K562 (cell line): Measurements from ENCODE around the gene CD300A. TPM values are rescaled to one million over a fixed set of nuclear protein-coding genes. Genes with fewer than 3 reads are reported as not detected.

ENCODE experiments used
- ATAC-seq: fragments of 200-7000 bp; cut with Tn5 transposase; 3 replicates; pipeline ENCODE4 v1.9.1; 2020; ENCODE audit warnings: moderate library complexity
- BruUV-seq: library from RNA; stranded (reverse); fragments of 400-500 nt; replicated peaks from 2 replicates; lab custom pipeline; 2021; lab: Mats Ljungman, UMichigan
- CTCF ChIA-PET: fragments of 300-600 bp; formaldehyde crosslinking; extraction: SDS; loops from one replicate; lab custom pipeline; 2021; ENCODE audit warnings: low intra/inter-chr PET ratio; lab: Yijun Ruan, JAX
- POLR2A ChIA-PET: fragments of 300-600, 350-650 bp; sonication (Branson Sonifier 250); formaldehyde crosslinking; extraction: SDS; loops from one replicate; lab custom pipeline; 2021; ENCODE audit warnings: antibody characterized with exemption, inconsistent platforms; lab: Yijun Ruan, JAX
- DNase-seq, 4 experiments: peaks; one replicate each; pipeline versions ENCODE4 v3.0.0 to v3.0.0-alpha.2; 2011 to 2018; ENCODE audit warnings: low spot score in 3 of 4, mixed read lengths in 3 of 4; ENCODE audit errors: extremely low read depth in 1 of 4
- FAIRE-seq: peaks from 2 replicates; lab custom pipeline; 2011; peaks lifted over from hg19 to GRCh38; lab: Jason Lieb, UNC
- H2AFZ ChIP-seq: 2 replicates; pipeline ENCODE4 v1.6.0; 2011; ENCODE audit warnings: low read depth, low read length, control low read depth, inconsistent platforms
- H3K27ac ChIP-seq: fragments of 200-600 bp; 3 replicates; pipeline ENCODE4 v1.8.0; 2011; ENCODE audit warnings: low read depth, mild to moderate bottlenecking, control low read depth, inconsistent platforms, low read length, moderate library complexity, mixed read lengths; ENCODE audit errors: extremely low read depth
- H3K27me3 ChIP-seq, 2 experiments: fragments of 300-600 bp in 1 of 2; 2 replicates in 1 of 2; 3 replicates in 1 of 2; pipeline versions ENCODE4 v1.6.0 to v1.8.0; 2011; ENCODE audit warnings: inconsistent platforms in 2 of 2, low read length in 2 of 2, mild to moderate bottlenecking in 1 of 2, mixed read lengths in 1 of 2, moderate library complexity in 1 of 2; ENCODE audit not compliant: control insufficient read depth in 2 of 2, insufficient read depth in 2 of 2
- H3K36me3 ChIP-seq: fragments of 300-600 bp; 3 replicates; pipeline ENCODE4 v1.8.0; 2011; ENCODE audit warnings: mild to moderate bottlenecking, low read length, inconsistent platforms; ENCODE audit not compliant: control insufficient read depth, insufficient read depth
- H3K4me1 ChIP-seq, 2 experiments: fragments of 200-600 bp in 1 of 2; replicated peaks in 1 of 2; 2 replicates in 1 of 2; 3 replicates in 1 of 2; pipeline versions ENCODE4 v1.5.1 to v1.8.0; 2011; ENCODE audit warnings: inconsistent platforms in 2 of 2, low read length in 2 of 2, mild to moderate bottlenecking in 1 of 2, mixed read lengths in 1 of 2, moderate library complexity in 1 of 2; ENCODE audit not compliant: control insufficient read depth in 2 of 2, insufficient read depth in 2 of 2
- H3K4me2 ChIP-seq: 2 replicates; pipeline ENCODE4 v1.6.1; 2011; ENCODE audit warnings: low read length, control low read depth, inconsistent platforms, mixed read lengths; ENCODE audit not compliant: insufficient read depth
- H3K4me3 ChIP-seq: fragments of 200-600 bp; sonication (generic), shearing (Covaris generic); 2 replicates; pipeline ENCODE4 v1.5.1; 2016; ENCODE audit warnings: control low read depth, inconsistent platforms
- H3K79me2 ChIP-seq: fragments of 200-600 bp; 3 replicates; pipeline ENCODE4 v1.8.0; 2011; ENCODE audit warnings: low read length, inconsistent platforms; ENCODE audit not compliant: control insufficient read depth, insufficient read depth
- H3K9ac ChIP-seq, 2 experiments: 2 replicates each; pipeline versions ENCODE4 v1.6.0 to v1.6.1; 2011; ENCODE audit warnings: low read depth in 2 of 2, low read length in 2 of 2, control low read depth in 1 of 2, inconsistent platforms in 1 of 2, mild to moderate bottlenecking in 1 of 2, mixed read lengths in 1 of 2; ENCODE audit not compliant: insufficient read depth in 1 of 2
- H3K9me1 ChIP-seq: one replicate; pipeline ENCODE4 v1.6.0; 2011; ENCODE audit warnings: inconsistent platforms, mild to moderate bottlenecking, low read length, moderate library complexity; ENCODE audit not compliant: control insufficient read depth, insufficient read depth
- H3K9me3 ChIP-seq: replicated peaks from 2 replicates; pipeline ENCODE4 v1.5.1; 2011; ENCODE audit warnings: low read depth, low read length, inconsistent platforms; ENCODE audit not compliant: control insufficient read depth, insufficient read depth
- H4K20me1 ChIP-seq: replicated peaks from 2 replicates; pipeline ENCODE4 v1.6.1; 2011; ENCODE audit warnings: low read length, inconsistent platforms, mixed read lengths; ENCODE audit not compliant: control insufficient read depth, insufficient read depth
- BRD9 ChIP-seq: fragments of 450-650 bp; IDR thresholded peaks from 2 replicates; pipeline ENCODE4 v1.6.1; 2018; ENCODE audit warnings: low read depth; ENCODE audit not compliant: partially characterized antibody
- CBX1 ChIP-seq: sonication (generic); IDR thresholded peaks from 2 replicates; pipeline ENCODE4 v1.6.1; 2016; ENCODE audit warnings: antibody characterized with exemption, low read depth, mild to moderate bottlenecking
- E2F8 ChIP-seq: fragments of 450-650 bp; IDR thresholded peaks from 2 replicates; pipeline ENCODE4 v1.7.1; 2018; ENCODE audit warnings: mild to moderate bottlenecking, low read depth; ENCODE audit not compliant: partially characterized antibody
- HLTF ChIP-seq: fragments of 450-650 bp; IDR thresholded peaks from 2 replicates; pipeline ENCODE4 v1.6.1; 2016
- MAFF ChIP-seq: IDR thresholded peaks from 2 replicates; pipeline ENCODE4 v1.6.1; 2012; ENCODE audit warnings: low read length, improper control_type of control experiment
- MAFG ChIP-seq: fragments of 450-650 bp; conservative IDR thresholded peaks from 2 replicates; pipeline ENCODE4 v1.6.1; 2016; ENCODE audit warnings: missing genetic modification characterization, missing compliant biosample characterization
- MAFK ChIP-seq: IDR thresholded peaks from 2 replicates; pipeline ENCODE4 v1.6.1; 2011; ENCODE audit warnings: low read length, improper control_type of control experiment
- MXI1 ChIP-seq: IDR thresholded peaks from 2 replicates; pipeline ENCODE4 v1.6.1; 2011; ENCODE audit warnings: low read depth, mild to moderate bottlenecking, improper control_type of control experiment, low read length
- NCOA1 ChIP-seq: fragments of 450-650 bp; IDR thresholded peaks from 2 replicates; pipeline ENCODE4 v1.6.1; 2016; ENCODE audit warnings: low read depth
- RAD21 ChIP-seq, 2 experiments: fragments of 250-450 bp in 1 of 2; fragments of 450-650 bp in 1 of 2; sonication (Bioruptor Pico) in 1 of 2; formaldehyde crosslinking in 1 of 2; IDR thresholded peaks in 1 of 2; conservative IDR thresholded peaks in 1 of 2; 2 replicates each; pipeline versions ENCODE4 v1.4.0 to v1.8.0; 2020 to 2022; ENCODE audit warnings: mild to moderate bottlenecking in 2 of 2, moderate library complexity in 1 of 2
- RHOXF2B ChIP-seq: fragments of 250-450 bp; sonication (Bioruptor Pico); conservative IDR thresholded peaks from 2 replicates; pipeline ENCODE4 v1.5.1; 2021
- SIX5 ChIP-seq, 2 experiments: IDR thresholded peaks; 2 replicates each; pipeline ENCODE4 v1.6.1; 2011; ENCODE audit warnings: low read length in 2 of 2, borderline replicate concordance in 1 of 2, low read depth in 1 of 2, mild to moderate bottlenecking in 1 of 2, moderate library complexity in 1 of 2; ENCODE audit not compliant: insufficient read depth in 1 of 2
- SP2 ChIP-seq: IDR thresholded peaks from 2 replicates; pipeline ENCODE4 v1.6.1; 2011; ENCODE audit warnings: mild to moderate bottlenecking, low read depth, low read length, moderate library complexity; ENCODE audit not compliant: poor library complexity, severe bottlenecking; ENCODE audit errors: extremely low read depth
- TAF9B ChIP-seq: fragments of 450-650 bp; IDR thresholded peaks from 2 replicates; pipeline ENCODE4 v1.6.1; 2018; ENCODE audit warnings: mild to moderate bottlenecking; ENCODE audit not compliant: partially characterized antibody
- ZC3H11A ChIP-seq: IDR thresholded peaks from 2 replicates; pipeline ENCODE4 v1.6.1; 2012; ENCODE audit warnings: low read depth, low read length, improper control_type of control experiment
- ZFP91 ChIP-seq: sonication (generic); formaldehyde crosslinking; IDR thresholded peaks from 2 replicates; pipeline ENCODE4 v1.8.0; 2022; ENCODE audit warnings: mild to moderate bottlenecking, missing genetic modification reagents
- ZNF124 ChIP-seq: sonication (generic); formaldehyde crosslinking; IDR thresholded peaks from 2 replicates; pipeline ENCODE4 v1.8.1; 2022; ENCODE audit warnings: missing genetic modification reagents
- ZNF143 ChIP-seq: sonication (generic); formaldehyde crosslinking; IDR thresholded peaks from 2 replicates; pipeline ENCODE4 v1.9.0; 2022; ENCODE audit warnings: mild to moderate bottlenecking, missing genetic modification reagents
- ZNF316 ChIP-seq: fragments of 450-650 bp; IDR thresholded peaks from 2 replicates; pipeline ENCODE4 v1.6.1; 2016
- WGBS: fragments of 100-300 bp; shearing (Covaris generic); methylation state at CpG from one replicate; pipeline ENCODE4 v1.1.6; 2016; ENCODE audit warnings: low coverage, mixed read lengths; ENCODE audit not compliant: insufficient coverage; ENCODE audit errors: missing lambda C conversion rate; 5-methylcytosine and 5-hydroxymethylcytosine counted together
- in situ Hi-C: fragments of 300-500 bp; cut with MboI; formaldehyde crosslinking; loops from 4 replicates; pipeline ENCODE4 v1.15.0; 2018; ENCODE audit warnings: inconsistent platforms, mixed read lengths
- intact Hi-C: fragments of 100-400 bp; cut with micrococcal nuclease; formaldehyde crosslinking; loops from 2 replicates; pipeline ENCODE4 v1.14.2; 2022
- polyA plus RNA-seq, 8 experiments: library from polyadenylated mRNA; depleted of rRNA in 4 of 8; stranded (reverse) in 5 of 8; unstranded in 3 of 8; fragments of >200 nt; fragmentation: Nextera tagmentation in 2 of 8; fragmentation: Illumina TruSeq in 1 of 8; extraction: Ambion mirVana in 2 of 8; extraction: Trizol in 1 of 8; gene quantifications; 2 replicates each; pipeline versions ENCODE4 v1.2.1 to v1.2.3, GENCODE V29; 2011 to 2014; ENCODE audit warnings: inconsistent platforms in 1 of 8, missing spikeins in 1 of 8
- total RNA-seq, 7 experiments: library from RNA; depleted of rRNA in 6 of 7; stranded (reverse); fragments of >200 nt in 6 of 7; fragmentation: Illumina TruSeq in 2 of 7; extraction: Trizol in 2 of 7; gene quantifications; 2 replicates each; pipeline versions ENCODE4 v1.2.1 to v1.2.3, GENCODE V29; 2011 to 2021; ENCODE audit warnings: low replicate concordance in 1 of 7

CD300A gene
- total and polyA plus RNA-seq, 9 of the 15 experiments (the other 6 are each of a cell fraction or from before 2014, with no cell fraction given), result 0.21 to 1.7 (median 0.41) TPM; not detected in 1

- TF ChIP-seq ZNF143, result no peak
Observed at GRCh38 chr17:74466828-74467184, 372 bp downstream of the CD300A start (continued).

GRCh38 chr17:74467221-74467951, 952 bp downstream of the CD300A start:
- no peak for DNase-seq
- FAIRE-seq, result no peak
- no peaks in the 10 kb centered on the region for H4K20me1 ChIP-seq
- peak overlapping the region; percentile 39; the same call in 1 of the 2 replicates for H2AFZ ChIP-seq
- H3K9me1 ChIP-seq, result no peaks in the 10 kb centered on the region
- H3K36me3 ChIP-seq, result no peaks in the 10 kb centered on the region
- ChIA-PET CTCF (no interaction called here), POLR2A (no interaction called here)
- in situ Hi-C loops (no loop called here), intact Hi-C loops (no loop called here)
- no peaks in the 10 kb centered on the region; the same call in 1 of the 2 replicates for H3K9me3 ChIP-seq
- no peak overlapping the region for H3K4me3 ChIP-seq
- no peak overlapping the region for H3K27ac ChIP-seq
- WGBS, result 41% methylated on average over 16 of the region's 21 CpGs
- no peak for ATAC-seq
- peaks cover 0 to 5% of the 10 kb centered on the region in 2 experiments; a peak in 2 of 5 replicates for H3K27me3 ChIP-seq
- H3K4me2 ChIP-seq, result no peak overlapping the region
- H3K79me2 ChIP-seq, result no peaks in the 10 kb centered on the region
- no peak overlapping the region for H3K9ac ChIP-seq
- no TSS peak for BruUV-seq
- peaks cover 23 to 26% of the 10 kb centered on the region in 2 experiments for H3K4me1 ChIP-seq
- TF ChIP-seq HLTF (no peak), RAD21 (CRISPR knock-in tag; conservative IDR thresholded peaks at IDR 0.05 in 1 of 2, IDR thresholded peaks at IDR 0.05 in 1 of 2) (no peak), NCOA1 (no peak), E2F8 (no peak), ZFP91 (no peak), TAF9B (no peak), MAFF (peak; percentile 75), CBX1 (no peak), SIX5 (IDR thresholded peaks at IDR 0.05; ENCODE audit: borderline replicate concordance in 1 of 2, insufficient read depth in 1 of 2, low read depth in 1 of 2, low read length in 2 of 2) (no peak), BRD9 (no peak), ZC3H11A (no peak), RHOXF2B (no peak), ZNF316 (peak; percentile 69), ZNF124 (CRISPR knock-in tag) (no peak), MXI1 (no peak), MAFG (tag) (peak; percentile 72), MAFK (peak; percentile 82), SP2 (no peak)
